Endometrium (tissue), 2 donors: ENCODE results near the gene GNB5.
"Not testable (repeated sequence)": the region's sequence is repeated elsewhere in the genome, so short reads cannot be mapped to it uniquely, and the experiment has no call there.

Experiments used
- FAIRE-seq: peaks from 2 replicates; lab custom pipeline; 2012; peaks lifted over from hg19 to GRCh38; lab: Jason Lieb, UNC
- donor health status: control.
- donor health status: control.

The GNB5 gene

GRCh38 chr15:52111517-52112202, 79.5 kb downstream of the GNB5 start:
- no peak for FAIRE-seq

DNA sequence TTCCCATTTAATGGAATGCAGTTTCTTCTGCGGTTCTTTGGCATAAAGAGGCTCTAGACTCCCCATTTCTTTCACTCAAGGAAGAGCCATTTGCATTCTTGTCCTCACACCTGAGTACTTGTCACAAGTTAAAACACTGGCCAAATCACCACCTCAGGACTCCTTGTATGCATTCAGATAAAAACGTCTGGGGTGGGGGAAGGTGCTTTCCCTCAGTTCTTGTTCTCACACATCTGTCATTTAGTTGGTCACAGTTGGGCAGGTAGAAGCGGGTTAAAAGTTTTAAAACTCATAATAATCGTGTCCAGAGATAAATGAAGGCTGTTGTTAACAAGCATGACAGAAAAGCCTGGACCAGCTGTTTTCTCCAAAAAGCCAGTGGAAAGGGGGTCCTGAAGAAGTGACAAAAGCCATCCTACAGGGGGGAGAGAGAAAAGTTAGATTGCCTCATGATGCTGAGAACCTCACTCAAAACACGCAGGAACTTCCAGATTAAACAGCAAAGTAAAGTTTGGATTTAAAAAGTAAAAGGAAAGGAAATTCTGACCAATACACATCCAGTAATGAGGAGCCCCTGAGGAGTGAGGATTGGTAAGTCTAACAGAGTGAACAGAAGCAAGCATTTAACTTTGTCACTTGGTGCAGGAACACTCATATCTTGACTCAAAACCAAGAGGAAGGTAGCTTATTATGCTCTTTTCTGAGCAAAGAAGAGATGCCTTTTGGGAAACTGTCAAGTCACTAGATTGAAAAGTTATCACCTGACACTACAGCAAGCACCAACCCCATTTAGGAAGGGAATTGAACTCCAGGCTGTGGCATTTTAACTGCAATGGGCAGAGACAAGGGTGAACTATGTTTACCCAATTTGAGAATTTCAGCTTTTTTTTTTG, 81.4 kb downstream of the GNB5 start:
- no peak for FAIRE-seq

GRCh38 chr15:52107238-52107637, 84.0 kb downstream of the GNB5 start:
- FAIRE-seq: no peak

DNA sequence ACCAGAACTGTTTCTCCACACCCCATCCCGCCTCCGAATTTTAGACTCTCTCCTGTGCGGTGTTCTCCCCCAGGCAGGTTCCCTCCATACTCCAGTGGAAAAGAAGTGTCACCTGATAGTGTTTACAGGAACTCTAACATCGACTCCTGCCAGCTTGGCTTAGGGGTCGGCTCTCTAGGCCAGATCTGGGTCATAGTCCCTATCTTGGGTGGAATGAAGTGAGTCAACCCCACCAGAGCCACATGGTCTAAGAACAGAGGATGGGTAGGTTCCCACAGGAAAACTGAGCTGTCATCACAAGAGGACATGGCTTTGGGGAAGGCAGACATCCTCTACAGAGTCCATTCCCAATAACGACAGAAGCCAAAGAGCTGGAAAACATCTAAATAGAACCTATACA, 84.6 kb downstream of the GNB5 start:
- FAIRE-seq: no peak

- no peak for FAIRE-seq
Measured at GRCh38 chr15:52105846-52106245, 85.3 kb downstream of the GNB5 start.

GRCh38 chr15:52104532-52105004, 86.6 kb downstream of the GNB5 start:
- FAIRE-seq: no peak

DNA sequence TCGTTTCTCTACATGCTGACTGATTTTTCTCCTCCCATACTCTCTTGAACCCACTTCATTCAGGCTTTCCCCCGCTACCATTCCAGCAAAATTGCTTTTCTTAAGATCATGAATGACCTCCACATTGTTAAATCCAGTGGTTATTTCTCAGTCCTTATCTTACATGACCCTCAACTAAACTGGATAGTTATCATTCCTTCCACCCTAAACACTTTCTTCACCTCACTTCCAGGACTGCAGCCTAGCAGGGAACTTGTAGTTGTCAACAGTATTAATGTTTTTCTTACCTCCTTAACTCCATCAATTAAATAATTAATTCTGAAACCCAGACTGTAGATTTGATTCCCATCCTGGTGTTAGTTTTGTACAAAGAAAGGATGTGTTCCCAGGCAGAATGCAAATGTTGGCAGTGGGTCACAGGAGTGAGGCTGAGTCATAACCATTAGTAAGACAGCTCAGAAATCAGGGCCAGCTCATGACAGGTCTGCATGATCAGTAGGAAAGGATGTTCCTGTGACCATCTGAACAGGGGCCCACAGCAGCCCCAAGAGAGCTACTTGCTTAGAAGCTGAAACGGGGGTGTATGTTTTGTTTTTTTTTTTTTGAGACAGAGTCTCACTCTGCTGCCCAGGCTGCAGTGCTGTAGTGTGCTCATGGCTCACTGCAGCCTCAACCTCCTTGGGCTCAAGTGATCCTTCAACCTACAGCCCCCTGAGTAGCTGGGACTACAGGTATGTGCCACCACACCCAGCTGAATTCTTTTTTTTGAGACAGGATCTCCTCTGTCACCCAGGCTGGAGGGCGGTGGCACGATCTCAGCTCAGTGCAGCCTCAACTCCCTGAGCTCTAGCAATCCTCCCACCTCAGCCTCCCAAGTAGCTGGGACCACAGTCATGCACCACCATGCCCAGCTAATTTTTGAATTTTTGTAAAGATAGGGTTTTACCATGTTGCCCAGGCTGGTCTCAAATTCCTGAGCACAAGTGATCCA, 87.7 kb downstream of the GNB5 start:
- FAIRE-seq: no peak

DNA sequence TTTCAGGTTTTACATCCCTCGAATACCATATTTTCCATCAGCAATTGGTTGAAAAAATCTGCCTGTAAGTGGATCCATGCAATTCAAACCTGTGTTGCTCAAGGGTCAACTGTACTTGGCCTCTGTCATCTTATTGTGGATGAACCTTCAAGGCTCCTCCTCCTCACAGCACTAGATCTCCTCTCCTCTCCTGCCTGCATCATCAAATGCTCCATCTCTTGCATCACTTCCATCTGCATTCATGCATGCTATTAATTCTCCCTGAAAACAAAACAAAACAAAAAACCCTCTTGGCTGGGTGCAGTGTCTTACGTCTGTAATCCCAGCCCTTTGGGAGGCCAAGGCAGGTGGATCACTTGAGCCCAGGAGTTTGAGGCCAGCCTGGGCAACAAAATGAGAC, 88.7 kb downstream of the GNB5 start:
- FAIRE-seq: no peak

- no peak for FAIRE-seq
Measured at GRCh38 chr15:52101542-52102323, 89.5 kb downstream of the GNB5 start.

DNA sequence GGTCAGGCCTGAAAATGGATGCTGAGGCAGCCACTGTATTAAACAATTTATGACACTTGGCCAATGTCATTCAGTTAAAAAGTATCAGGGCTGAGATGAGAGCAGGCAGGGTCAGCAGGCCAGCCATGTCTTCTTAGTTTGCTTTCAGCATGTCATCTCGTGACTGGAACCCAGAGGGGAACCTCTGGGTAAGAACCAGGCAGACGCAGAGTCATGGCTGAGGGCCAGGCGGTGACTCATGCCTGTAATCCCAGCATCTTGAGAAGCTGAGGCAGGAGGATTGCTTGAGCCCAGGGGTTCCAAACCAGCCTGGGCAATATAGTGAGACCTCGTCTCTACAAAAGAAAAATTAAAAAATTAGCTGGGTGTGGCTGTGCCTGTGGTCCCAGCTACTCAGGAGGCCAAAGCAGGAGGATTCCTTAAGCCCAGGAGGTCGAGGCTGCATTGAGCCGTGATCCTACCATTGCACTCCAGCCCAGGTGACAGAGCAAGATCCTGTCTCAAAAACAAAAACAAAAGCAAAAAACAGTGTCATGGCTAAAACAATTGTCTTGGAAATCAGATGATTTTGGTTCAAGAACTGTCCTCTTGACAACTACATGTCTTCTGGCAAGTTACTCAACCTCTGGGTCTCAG, 90.3 kb downstream of the GNB5 start:
- no peak for FAIRE-seq

DNA sequence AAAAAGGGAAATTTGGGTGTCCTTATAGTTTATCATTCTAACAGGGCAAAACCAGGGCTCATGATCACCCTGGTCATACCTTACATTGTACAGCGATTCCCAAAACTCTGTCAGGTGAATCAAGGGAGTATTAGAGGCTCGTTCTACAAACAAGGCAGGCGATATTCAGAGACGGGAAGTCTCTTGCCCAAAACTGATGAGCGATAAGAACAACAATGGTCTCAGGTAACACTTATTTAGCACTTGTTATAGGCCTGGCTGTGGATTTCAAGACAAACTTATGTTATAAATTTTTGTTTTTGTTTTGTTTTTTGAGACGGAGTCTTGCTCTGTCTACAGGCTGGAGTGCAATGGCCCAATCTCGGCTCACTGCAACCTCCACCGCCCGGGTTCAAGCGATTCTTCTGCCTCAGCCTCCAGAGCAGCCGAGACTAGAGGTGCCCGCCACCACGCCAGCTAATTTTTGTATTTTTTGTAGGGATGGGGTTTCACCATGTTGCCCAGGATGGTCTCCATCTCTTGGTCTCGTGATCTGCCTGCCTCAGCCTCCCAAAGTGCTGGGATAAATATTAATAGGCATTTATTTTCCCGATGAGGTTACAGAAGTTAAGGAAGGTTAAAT, 91.4 kb downstream of the GNB5 start:
- no peak for FAIRE-seq

DNA sequence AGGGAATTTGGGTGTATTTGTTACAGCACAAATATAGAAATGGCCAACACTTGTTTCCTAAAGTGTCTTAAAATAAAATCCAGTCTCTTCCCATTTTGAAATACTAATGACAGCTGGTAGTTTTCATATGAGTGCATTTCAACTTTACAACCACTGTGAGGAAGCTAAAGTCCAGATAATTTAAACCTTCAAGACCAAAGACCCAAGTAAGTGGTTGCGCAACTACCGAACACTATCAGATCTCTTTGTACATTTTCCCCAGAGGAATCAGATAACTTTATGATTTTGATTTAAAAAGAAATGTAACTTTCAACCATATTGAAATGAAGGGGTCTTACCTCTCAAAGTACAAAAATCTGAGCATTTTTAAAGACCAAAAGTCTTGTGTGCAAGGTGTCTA, 92.9 kb downstream of the GNB5 start:
- FAIRE-seq: no peak

DNA sequence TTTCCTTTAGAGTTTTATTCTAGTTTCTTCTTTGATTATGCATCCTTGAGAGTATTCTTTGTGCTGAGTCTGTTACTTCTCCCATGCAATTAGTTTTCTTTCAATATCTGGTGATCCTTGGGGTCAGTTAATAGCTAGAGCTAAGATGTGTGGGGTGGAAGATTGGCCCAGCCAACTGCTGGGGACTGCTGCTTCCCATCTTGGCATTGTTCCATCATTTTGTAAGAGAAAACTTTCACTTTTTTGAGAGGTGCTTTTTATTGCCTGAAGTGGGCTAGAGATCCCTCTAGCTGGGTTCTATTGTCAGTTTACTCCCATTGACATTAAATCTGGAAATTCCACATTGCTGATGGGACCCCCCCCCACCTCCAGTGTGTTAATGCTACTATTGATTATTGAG, 94.0 kb downstream of the GNB5 start:
- FAIRE-seq: no peak

DNA sequence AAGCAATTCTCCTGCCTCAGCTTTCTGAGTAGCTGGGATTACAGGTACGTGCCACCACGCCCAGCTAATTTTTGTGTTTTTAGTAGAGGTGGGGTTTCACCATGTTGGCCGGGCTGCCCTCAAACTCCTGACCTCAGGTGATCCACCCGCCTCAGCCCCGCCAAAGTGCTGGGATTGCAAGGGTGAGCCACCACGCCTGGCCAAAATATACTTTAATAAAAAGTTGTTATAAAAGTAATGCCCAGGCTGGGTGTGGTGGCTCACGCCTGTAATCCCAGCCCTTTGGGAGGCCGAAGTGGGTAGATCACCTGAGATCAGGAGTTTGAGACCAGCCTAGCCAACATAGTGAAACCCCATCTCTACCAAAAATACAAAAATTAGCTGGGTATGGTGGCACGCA, 94.7 kb downstream of the GNB5 start:
- not testable (repeated sequence) for FAIRE-seq

DNA sequence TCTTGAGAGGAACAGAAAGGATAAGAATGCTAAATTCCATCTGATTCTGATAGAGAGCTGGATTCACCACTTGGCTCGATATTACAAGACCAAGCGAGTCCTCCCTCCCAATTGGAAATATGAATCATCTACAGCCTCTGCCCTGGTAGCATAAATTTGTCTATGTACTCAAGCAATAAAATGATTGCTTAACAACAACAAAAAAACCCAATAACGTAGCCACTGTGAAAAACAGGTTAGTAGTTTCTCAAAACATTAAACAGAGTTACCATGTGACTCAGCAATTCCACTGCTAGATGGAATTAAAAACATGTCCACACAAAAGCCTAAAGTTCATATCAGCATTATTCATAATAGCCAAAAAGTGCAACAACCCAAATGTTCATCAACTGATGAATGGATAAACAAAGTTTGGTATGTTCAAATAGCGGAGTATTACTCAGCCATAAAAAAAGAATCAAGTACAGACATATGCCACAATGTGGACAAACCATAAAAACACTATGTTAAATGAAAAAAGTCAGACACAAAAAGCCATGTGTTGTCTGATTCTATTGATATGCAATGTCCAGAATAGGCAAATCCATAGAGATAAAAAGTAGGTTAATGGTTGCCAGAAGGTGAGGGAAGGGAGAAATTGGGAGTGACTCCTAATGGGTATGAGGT, 95.5 kb downstream of the GNB5 start:
- peak; percentile 95 for FAIRE-seq

GRCh38 chr15:52094811-52095584, 96.2 kb downstream of the GNB5 start:
- no peak for FAIRE-seq

DNA sequence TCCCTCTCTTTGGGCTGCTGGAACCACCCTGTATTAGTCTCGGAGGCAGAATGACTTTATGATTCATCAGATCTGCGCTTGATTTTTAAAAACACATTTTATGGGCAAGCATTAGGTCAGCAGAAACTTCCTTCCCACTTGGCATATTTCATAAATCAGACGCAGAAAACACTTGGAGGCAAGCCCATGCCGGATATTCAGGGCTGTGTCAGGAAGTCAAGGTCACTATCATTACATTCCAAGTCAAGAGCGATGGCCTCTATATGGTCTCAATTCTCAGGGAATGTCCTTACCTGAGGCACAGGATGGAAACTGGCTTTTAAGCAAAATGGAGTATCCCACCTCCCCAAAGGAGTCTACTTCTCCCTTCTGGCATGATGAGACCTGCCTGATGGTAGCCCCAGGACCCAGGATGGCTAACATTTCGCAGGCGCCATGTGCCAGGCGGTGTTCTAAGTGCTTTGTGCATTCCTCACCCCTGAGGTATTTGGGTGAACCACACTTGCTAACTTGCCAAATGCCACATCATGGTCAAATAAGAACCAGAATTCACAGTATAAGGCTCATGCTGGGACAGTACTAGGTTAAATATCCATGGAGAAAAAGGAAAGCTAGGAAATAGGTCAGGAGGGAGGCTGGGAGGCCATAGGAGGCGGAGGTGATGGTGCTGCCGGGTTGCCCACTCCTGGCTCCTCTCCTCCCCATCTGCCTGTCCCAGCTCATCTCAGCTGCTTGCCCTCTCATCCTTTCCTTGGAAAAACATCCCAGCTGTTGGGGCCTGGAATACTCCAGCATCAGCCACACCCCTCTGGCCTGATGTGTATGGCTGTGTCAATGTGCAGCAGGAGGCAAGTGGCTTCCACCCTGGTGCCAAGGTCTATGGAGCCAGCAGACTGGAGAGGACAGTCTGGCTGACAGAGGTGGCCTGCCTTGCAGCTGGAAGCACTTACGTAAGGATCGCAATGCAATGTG, 97.4 kb downstream of the GNB5 start:
- peak; percentile 92 for FAIRE-seq

- no peak for FAIRE-seq
Measured at GRCh38 chr15:52093167-52093538, 98.0 kb downstream of the GNB5 start.
